GM21717 (cell line): ENCODE data around the gene CPVL.

Experiments used
- ATAC-seq: cut with Tn5 transposase; IDR thresholded peaks from one replicate; pipeline ENCODE4 v1.9.1; 2021; ENCODE audit warnings: mild to moderate bottlenecking, moderate library complexity; ENCODE audit not compliant: unreplicated experiment

Gene CPVL

GRCh38 chr7:29013082-29013695 lies 133.1 kb downstream of the CPVL start:
- no peak for ATAC-seq

DNA sequence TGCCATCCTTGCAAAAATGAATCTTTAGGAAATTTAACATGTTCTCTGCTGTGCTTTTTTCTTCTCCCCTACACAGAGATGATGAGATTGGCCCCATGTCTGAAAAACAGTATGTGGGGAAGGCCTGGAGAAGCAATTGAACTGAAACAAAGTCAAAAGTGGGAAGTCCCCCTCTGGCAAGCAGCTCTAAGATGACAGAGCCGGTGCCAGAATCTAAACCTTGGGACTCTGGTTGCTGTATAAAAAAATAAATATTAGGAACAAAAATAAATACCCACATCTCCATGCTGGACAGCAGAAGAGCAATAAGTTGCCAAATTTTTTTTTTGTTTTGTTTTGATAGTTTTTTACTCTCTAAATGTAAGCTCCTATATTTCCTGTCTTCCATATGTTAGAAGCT lies 136.4 kb downstream of the CPVL start:
- ATAC-seq = no peak

DNA sequence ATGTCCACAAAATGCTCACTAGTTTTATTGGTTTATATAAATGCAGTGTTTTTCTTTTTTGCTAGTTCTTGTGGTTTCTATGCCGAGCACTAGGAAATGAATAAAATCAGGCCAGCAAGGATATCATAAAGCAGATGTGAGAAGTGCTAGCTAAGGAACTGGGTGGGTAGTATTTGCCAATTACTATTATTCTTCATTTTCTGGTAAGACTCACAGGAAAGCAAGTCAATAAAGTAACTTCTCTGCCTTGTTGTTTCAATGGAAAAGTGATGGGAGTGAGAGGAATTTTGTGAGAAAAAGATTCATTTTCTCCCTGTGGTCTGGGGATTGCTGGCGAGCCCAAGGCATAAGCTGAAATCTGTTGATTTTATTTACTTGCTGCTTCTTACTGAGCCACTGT lies 137.7 kb downstream of the CPVL start:
- no peak for ATAC-seq

DNA sequence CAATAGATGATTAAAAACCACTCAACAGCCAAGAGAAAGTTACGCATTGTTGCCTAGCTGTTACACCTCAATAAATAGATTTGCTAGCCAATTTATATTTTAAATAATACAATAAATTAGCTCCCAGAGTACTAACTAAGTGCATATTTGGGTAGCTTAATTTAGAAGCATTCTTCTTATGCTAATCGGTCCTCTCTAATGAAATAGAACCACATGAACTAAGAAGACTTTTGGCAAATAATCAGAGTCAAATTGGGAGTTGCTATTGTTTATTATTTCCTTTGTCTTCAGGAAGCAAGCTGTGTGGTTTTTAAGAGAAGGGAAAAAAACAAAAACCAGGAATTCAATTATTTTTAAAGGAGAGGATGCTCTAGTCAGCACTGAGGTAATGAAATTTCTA lies 139.2 kb downstream of the CPVL start:
- no peak for ATAC-seq

GRCh38 chr7:29005829-29006228 lies 140.5 kb downstream of the CPVL start:
- no peak for ATAC-seq

- no peak for ATAC-seq
Observed at GRCh38 chr7:29005406-29005805, 140.9 kb downstream of the CPVL start.

DNA sequence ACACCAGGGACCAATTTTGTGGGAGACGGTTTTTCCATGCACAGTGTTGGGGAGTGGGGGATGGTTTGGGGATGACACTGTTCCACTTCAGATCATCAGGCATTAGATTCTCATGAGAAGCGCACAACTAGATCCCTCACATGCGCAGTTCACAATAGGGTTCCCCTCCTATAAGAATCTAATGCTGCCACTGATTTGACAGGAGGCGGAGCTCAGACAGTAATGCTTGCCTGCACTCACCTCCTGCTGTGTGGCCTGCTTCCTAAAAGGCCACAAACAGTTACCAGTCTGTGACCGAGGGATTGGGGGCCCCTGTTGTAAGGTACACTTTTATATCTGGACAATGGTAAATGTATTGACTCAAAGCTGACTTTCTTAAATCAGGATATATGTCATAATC lies 142.6 kb downstream of the CPVL start:
- ATAC-seq = no peak

GRCh38 chr7:29000717-29001076 lies 145.6 kb downstream of the CPVL start:
- no peak for ATAC-seq

DNA sequence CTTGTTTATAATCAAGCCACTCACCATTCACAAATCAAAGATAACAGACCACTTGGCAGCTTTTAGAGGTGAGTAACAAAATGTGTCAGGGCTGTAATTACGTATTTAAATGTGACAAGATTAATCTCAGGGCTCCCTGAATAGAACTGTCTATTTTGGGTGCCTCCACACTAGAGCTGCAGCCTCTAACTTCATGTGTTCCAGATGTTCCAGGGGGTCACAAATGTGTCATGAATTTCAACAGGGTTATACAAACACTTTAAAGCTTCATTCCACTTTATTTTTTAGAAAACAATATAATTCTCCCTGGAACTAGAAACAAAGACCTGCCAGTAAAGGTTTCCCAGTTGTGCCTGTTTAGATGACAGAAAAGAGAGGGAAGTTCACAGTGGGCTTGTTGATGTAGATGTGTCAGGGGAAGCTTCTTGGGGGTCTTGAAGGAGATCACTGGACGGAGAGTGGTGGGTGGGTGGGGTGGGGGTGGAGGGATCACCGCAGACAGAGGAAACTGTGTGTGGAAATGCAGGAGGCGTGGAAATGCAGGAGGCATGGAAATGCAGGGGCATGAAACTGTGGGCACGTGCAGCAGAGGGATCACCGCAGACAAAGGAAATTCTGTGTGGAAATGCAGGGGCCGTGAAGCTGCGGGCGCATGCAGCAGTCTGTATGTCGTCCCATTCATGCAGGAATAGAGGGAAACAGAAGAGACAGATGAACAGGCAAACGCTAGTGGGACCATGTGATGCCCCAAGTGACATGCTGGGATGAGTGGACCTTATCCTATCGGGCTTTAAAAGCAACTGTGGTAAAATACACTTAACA lies 146.2 kb downstream of the CPVL start:
- ATAC-seq = no peak

DNA sequence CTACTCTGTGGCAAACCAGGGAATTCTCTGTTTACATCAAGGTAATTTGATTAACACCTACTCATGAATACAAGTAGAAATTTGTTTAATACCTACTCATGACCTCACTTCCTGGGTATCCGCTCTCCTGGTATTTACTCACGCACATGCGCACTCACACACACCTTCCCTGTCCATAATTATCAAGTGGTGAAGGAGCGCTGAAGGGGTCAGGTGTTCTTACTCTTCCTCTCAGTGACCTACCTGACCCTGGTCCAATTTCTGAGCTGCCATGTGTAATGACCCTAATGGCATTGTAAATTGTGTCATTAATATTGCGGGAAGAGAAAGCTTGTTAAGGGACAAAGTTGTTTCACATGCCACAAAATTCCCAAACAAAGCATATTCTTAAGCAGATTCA lies 146.9 kb downstream of the CPVL start:
- ATAC-seq = no peak

DNA sequence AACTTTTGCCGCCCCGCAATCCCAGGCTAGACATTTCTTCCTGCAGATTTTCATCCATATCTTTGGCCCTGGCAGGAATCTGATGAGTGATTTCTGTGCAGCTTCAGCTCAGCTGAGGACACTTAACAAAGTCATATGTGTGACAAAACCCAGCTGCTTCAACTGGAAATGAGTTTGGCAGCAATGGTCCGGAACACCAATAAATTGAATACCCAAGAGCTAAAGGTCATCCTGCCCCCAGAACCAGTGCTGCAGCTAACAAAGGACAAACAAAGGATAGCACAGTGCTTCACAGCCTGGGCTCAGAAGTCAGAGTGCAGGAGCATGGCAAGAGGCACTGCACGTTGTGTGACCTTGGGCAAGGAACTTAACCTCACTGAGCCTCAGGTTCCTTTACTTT lies 148.2 kb downstream of the CPVL start:
- no peak for ATAC-seq

- ATAC-seq = no peak
Observed at GRCh38 chr7:28996836-28997235, 149.5 kb downstream of the CPVL start.

DNA sequence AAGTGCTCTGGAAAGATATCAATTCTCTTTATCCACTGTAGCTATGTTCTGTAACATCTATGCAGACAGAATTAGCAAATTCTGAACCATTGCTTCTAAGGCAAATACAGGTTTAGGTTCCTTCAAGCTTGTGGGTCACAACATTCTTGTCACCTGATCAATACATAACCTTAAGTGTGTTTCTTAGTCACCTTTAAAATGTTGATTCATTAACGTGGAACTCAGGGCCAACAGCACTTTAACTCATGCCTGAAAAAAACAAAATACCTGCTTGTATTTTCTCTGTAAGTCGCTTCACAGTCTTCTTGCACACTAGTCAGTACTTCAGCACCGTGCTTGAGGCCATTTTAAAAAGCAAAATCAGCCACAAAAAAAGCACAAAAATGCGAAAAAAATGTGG lies 153.0 kb downstream of the CPVL start:
- no peak for ATAC-seq

DNA sequence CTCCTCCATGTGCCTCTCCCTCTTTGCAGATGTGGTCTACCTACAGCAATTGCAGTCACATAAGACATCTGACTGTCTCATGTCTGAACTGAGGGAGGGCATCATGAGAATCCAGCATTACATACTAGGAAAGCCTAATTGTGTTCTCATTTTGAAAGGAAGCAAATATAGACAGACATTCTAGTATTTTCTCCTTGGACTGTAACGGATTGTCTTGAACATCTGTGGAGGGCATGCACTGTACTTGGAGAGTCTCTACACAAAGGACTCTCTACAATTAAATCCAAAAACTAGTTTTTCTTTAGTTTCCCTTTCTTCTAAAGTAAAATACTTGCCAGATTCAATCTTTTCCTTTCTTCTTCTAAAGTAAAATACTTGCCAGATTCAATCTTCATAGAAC lies 153.5 kb downstream of the CPVL start:
- no peak for ATAC-seq

- no peak for ATAC-seq
Observed at GRCh38 chr7:28990200-28990960, 156.0 kb downstream of the CPVL start.

GRCh38 chr7:28989211-28989980 lies 156.9 kb downstream of the CPVL start:
- no peak for ATAC-seq

DNA sequence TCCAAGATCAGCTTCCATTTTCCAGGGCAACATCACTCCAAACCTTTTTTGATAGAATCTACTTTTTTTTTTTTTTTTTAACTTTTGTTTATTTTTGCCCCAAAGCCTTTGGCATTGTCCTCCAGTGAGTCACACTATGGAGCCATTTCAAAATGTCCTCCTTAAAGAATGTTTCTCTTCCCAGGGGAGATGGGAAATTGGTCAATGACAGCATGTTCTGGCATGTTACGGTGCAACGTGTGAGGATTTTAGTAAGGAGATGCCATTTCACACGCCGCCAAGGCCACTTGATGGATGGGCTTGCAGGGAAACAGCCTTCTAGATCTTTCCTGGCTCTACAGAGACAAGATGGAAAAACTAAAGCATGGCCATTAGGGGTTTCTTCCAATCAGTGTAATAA lies 157.5 kb downstream of the CPVL start:
- no peak for ATAC-seq

GRCh38 chr7:28988091-28988490 lies 158.2 kb downstream of the CPVL start:
- no peak for ATAC-seq

- no peak for ATAC-seq
Observed at GRCh38 chr7:28986765-28987110, 159.6 kb downstream of the CPVL start.

DNA sequence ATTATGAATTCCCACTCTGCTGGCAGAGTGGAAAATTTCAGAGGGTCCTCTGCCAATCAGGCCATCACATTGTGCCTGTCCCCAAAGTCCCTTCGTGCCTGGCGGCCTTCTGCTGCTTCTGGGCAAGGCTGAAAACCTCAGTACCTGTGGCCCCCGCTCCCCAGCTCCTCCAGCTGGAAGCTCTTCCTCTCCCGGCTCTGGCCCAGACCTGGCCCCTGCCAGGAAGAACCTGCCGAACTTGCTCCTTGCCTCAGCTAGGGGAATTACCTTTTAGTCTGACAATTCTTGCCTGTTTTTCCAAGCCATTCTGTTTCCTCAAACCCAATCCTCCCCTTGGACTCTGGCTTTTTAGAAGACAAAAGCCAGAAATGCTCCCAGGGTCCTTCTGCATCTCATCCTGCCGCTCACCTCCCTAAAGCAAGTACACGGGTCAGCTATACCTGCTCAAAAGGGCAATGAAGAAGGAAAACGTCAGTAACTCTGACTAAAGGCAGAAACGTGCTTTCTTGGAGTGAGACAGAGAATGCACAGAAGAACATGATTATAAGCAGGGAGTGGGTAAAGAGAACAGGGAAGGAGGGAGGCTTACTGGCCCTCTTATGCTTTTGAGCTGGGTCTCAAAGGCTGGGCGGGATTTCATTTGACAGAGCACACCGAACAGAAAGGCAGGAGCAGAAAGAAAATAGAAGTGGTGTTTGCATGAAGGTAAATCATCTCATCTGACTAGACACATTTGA lies 160.1 kb downstream of the CPVL start:
- no peak for ATAC-seq

DNA sequence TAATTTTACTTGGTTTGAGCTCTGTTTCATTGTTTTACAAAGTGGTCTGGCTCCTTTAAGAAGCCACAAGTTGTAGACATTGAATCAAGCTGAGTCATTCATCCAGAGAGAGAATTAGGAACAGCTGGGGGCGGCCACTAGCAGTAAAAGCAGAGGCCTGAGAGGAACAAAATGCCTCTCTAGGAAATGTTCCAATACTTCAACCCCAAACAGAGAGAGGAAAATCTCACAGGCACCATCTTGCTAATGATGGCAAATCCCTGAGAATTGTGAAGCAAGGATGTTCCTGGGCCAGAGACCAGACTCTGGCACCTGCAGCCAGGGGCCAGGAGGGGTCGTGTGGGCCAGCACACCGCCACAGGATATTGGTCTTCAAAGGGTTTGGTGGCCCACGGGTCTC lies 161.7 kb downstream of the CPVL start:
- ATAC-seq = no peak
